Lower lobe of right lung (tissue), 2 donors: Measurements from ENCODE around the gene KCTD15. TPM values are rescaled to one million over a fixed set of nuclear protein-coding genes. Genes with fewer than 3 reads are reported as not detected.
A peak's percentile ranks its signal among the peaks of the same experiment; 100 is the strongest.

Source experiments
- ATAC-seq, 2 donors: fragments of 200-7000 bp; cut with Tn5 transposase; one replicate each; pipeline ENCODE4 v1.9.1; 2020 to 2022; ENCODE audit warnings: mild to moderate bottlenecking in 2 of 2, moderate library complexity in 2 of 2
- DNase-seq: peaks from one replicate; pipeline ENCODE4 v3.0.0-alpha.2; 2020
- H3K27ac ChIP-seq: fragments of 200-600 bp; one replicate; pipeline ENCODE4 v1.8.0; 2022
- H3K27me3 ChIP-seq: fragments of 200-600 bp; one replicate; pipeline ENCODE4 v1.8.0; 2022; ENCODE audit warnings: low read depth
- H3K36me3 ChIP-seq: fragments of 200-600 bp; one replicate; pipeline ENCODE4 v1.8.0; 2022; ENCODE audit warnings: mild to moderate bottlenecking
- H3K4me1 ChIP-seq: fragments of 200-600 bp; one replicate; pipeline ENCODE4 v1.8.0; 2022
- H3K4me3 ChIP-seq: fragments of 200-600 bp; one replicate; pipeline ENCODE4 v1.8.0; 2022; ENCODE audit warnings: mild to moderate bottlenecking
- H3K9me3 ChIP-seq: fragments of 200-600 bp; one replicate; pipeline ENCODE4 v1.8.0; 2022
- intact Hi-C: fragments of 100-400 bp; cut with DNase I; formaldehyde crosslinking; loops from one replicate; pipeline ENCODE4 v1.11.0; 2022
- total RNA-seq: library from RNA; stranded (reverse); fragmentation: NEBNext Ultra II Directional; extraction: Animal tissue kit (Norgen Biotek cat#: 25700); gene quantifications from one replicate; pipeline ENCODE4 v1.2.1, GENCODE V29; 2021
- TF ChIP-seq, protein P1 (sequence below): fragments of 200-600 bp; IDR thresholded peaks from one replicate; pipeline ENCODE4 v1.8.0; 2022; ENCODE audit warnings: antibody characterized with exemption, mild to moderate bottlenecking
- donor health status: DM: no; HTN: yes; CAD: no; lungs with severe emphysema.

KCTD15 gene
- total RNA-seq, 1 donor from 2014 or later: 27.0 TPM

DNA sequence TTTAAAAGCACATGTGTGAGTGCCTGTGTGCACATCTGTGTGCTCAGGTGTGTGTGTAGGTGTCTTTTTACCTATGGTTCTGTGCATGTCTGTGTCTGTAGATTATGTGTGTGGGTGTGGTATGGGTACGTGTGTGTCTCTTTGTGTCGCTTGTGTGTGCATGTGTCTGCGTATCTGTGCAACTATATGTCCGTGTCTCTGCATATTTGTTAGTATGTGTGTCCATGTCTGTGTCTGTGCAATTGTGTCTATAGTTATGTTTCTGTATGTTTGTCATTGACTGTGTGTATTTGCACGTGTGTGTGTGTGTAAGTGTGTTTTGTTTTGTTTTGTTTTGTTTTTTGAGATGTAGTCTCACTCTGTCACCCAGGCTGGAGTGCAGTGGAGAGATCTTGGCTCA lies 7.3 kb upstream of the KCTD15 start:
- Histone ChIP-seq H3K36me3 (no peaks in the 10 kb centered on the region), H3K4me3 (no peak overlapping the region), H3K9me3 (no peaks in the 10 kb centered on the region), H3K27me3 (peaks cover 8% of the 10 kb centered on the region), H3K4me1 (peaks cover 3% of the 10 kb centered on the region), H3K27ac (no peak overlapping the region)
- ATAC-seq: no peak
- intact Hi-C loops: no loop called here
- DNase-seq: no peak
- TF ChIP-seq, protein P1, sequence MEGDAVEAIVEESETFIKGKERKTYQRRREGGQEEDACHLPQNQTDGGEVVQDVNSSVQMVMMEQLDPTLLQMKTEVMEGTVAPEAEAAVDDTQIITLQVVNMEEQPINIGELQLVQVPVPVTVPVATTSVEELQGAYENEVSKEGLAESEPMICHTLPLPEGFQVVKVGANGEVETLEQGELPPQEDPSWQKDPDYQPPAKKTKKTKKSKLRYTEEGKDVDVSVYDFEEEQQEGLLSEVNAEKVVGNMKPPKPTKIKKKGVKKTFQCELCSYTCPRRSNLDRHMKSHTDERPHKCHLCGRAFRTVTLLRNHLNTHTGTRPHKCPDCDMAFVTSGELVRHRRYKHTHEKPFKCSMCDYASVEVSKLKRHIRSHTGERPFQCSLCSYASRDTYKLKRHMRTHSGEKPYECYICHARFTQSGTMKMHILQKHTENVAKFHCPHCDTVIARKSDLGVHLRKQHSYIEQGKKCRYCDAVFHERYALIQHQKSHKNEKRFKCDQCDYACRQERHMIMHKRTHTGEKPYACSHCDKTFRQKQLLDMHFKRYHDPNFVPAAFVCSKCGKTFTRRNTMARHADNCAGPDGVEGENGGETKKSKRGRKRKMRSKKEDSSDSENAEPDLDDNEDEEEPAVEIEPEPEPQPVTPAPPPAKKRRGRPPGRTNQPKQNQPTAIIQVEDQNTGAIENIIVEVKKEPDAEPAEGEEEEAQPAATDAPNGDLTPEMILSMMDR: no peak

DNA sequence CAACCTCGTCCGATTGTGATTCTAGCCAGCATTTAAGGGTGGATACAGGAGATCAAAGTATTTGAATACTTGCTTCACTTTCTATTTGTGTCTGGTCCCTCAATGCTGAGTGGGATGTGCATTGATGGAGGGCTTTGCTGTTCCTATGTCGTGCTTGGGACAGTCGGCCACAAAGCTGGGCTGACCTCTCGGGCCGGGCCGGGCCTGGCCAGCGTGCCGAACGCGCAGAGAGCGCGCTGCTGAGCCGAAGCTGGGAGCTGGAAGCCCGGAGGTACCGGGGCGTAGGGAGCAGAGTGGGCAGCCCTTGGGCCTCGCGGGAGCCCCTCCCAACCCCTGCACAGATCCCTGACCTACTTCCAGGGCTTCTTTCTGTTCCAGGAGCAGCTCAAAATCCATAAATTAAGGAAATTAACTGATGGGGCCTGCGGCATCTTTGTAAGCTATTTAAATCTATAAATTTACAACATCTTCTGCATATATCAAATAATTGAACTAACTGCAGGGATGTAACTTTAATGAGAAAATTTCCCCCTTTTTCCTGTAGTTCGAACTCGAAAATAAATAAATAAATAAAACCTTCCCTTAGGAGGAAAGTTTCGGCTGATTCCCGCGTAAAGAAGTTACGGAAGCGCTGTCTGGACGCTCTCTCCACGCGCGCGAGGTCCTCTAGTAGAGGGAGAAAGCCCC lies 1.8 kb upstream of the KCTD15 start:
- Histone ChIP-seq H3K4me3 (peak overlapping the region; percentile 76), H3K4me1 (peaks cover 12% of the 10 kb centered on the region), H3K27ac (peak overlapping the region; percentile 91), H3K27me3 (peaks cover 15% of the 10 kb centered on the region), H3K9me3 (no peaks in the 10 kb centered on the region), H3K36me3 (no peaks in the 10 kb centered on the region)
- TF ChIP-seq, protein P1: no peak
- intact Hi-C loops: no loop called here
- ATAC-seq (no peak), DNase-seq (no peak)

DNA sequence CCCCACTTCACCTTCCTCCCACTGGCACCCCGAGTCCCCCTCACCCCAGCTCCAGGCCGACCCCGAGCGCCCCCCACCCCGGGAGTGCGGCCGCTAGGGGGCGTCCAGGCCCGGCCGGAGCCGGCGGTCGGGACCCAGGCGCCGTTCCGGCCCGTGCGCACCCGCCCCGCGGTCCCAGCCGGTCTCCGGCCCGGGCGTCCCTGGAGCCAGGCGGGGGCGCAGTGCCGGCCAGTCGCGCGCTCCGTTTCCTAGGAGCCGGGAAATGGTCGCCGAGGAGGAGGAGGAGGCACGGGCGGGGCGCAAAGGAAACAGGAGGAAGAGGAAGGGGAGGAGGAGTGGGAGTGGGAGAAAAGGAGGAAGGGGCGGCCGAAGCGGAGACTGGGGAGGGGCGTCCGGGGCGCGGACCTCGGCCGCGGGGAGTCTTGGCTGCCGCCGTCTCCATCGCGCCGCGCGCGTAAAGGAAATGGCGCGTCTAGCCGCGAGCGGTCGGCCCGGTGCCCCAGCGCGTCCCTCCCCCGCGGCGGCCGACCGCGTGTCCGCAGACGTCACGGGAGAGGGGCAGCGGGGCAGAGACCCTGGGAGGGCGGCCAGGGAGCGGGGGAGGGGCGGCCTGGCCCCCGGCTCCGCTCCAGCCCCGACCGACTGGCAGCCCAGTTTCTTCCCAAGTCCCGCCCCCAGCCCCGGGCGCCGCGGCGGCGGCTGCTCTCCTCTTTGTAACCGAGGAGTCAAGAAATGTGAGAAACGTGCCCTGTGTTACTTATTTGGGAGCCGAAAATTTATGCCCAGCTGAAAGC lies 1.1 kb upstream of the KCTD15 start:
- intact Hi-C loops: no loop called here
- H3K27me3 ChIP-seq: peaks cover 15% of the 10 kb centered on the region
- TF ChIP-seq, protein P1: peak; percentile 76
- H3K27ac ChIP-seq: peak overlapping the region; percentile 91
- peak overlapping the region; percentile 76 for H3K4me3 ChIP-seq
- peaks cover 12% of the 10 kb centered on the region for H3K4me1 ChIP-seq
- peaks cover 5% of the 10 kb centered on the region for H3K36me3 ChIP-seq
- DNase-seq (peak; percentile 86), ATAC-seq (peak; percentile 88 to 90)
- no peaks in the 10 kb centered on the region for H3K9me3 ChIP-seq

DNA sequence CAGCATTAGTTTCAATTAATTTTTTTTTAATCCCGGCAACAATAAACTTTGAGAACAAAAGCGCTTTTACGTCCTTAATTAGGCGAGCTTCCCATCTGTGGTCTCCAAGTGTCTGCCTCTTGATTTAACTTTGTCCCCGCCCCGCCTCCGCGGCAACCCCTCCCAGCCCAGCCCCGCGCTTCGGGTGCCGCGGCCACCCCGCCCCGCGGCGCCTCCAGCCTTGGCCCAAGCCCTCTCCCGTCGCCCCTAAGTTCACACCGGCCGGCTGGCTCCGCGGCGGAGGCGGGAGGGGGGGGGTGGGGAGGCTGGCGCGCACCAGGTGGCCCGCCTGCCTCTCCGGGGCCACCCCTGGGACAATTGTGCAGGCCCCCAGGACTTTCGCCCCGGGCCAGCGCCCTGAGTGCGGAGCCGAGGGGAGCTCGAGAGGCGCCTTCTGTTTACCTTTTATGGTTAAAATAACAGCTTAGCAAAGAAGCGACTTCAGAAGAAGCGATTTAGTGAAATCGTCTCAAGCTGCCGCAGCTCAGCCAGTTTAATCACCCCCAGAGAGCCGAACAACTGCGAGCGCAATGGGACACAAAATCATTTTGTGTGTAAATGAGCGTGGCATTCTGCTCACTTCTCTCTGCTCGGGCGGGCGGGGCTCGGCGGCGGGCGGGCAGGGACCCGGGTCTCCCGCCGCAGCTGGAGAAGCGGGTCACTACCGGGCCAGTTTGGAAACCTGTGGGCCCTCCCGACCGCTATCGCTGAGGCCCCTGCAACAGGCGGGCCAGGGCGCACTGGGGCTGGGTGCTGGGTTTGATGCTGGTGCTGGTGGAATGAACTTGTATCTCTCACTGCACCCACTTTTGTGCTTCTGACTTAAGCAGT lies 1.4 kb downstream of the KCTD15 start:
- DNase-seq (no peak), ATAC-seq (peak; percentile 35 to 40)
- Histone ChIP-seq H3K4me1 (peaks cover 12% of the 10 kb centered on the region), H3K27ac (peak overlapping the region; percentile 91), H3K36me3 (peaks cover 28% of the 10 kb centered on the region), H3K4me3 (peak overlapping the region; percentile 76), H3K27me3 (peaks cover 9% of the 10 kb centered on the region), H3K9me3 (no peaks in the 10 kb centered on the region)
- intact Hi-C loops: no loop called here
- TF ChIP-seq, protein P1: no peak

DNA sequence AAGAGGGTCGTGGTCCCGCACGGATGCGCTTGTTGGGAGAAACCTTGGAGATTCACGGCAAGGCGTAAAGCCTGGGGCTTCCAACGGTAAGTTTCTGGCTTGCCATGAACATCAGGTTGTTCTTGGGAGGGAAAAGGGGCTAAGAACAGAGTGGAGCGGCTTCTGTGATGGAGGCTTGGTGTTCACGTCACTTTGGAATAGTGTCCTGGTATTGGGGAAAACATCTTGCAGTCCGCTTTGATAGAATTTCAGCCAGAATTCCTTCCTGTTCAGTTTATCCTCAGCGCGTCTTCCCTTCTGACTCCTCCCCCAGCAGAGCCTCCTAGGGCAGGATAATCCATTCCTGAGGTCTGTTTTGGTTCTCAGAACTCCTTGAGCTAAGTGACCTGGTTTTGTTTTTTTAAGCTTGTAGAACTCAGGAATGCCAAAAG lies 2.0 kb downstream of the KCTD15 start:
- ATAC-seq (no peak), DNase-seq (no peak)
- Histone ChIP-seq H3K9me3 (no peaks in the 10 kb centered on the region), H3K4me1 (peaks cover 12% of the 10 kb centered on the region), H3K27ac (peak overlapping the region; percentile 91), H3K27me3 (peaks cover 6% of the 10 kb centered on the region), H3K36me3 (peaks cover 29% of the 10 kb centered on the region), H3K4me3 (peak overlapping the region; percentile 76)
- intact Hi-C loops: no loop called here
- TF ChIP-seq, protein P1: no peak
